Prostate gland (tissue), 2 donors: ENCODE data around the gene ANO10. TPM values are rescaled to one million over a fixed set of nuclear protein-coding genes. Genes with fewer than 3 reads are reported as not detected.

Source experiments
- DNase-seq: peaks from one replicate; pipeline ENCODE4 v3.0.0-alpha.2; 2019; ENCODE audit warnings: low spot score
- H3K27ac ChIP-seq, 2 donors: fragments of 200-600 bp; sonication (generic); 2 replicates each; pipeline ENCODE4 v1.5.1; 2017 to 2019
- H3K27me3 ChIP-seq: fragments of 200-600 bp; sonication (generic); replicated peaks from 2 replicates; pipeline ENCODE4 v1.5.1; 2019; ENCODE audit not compliant: insufficient read depth
- H3K36me3 ChIP-seq, 2 donors: fragments of 200-600 bp; sonication (generic); 1 replicate in 1 of 2; 2 replicates in 1 of 2; pipeline versions ENCODE4 v1.5.1 to v1.8.1; 2017 to 2019
- H3K4me1 ChIP-seq: fragments of 200-600 bp; sonication (generic); replicated peaks from 2 replicates; pipeline ENCODE4 v1.5.1; 2019
- H3K4me3 ChIP-seq, 2 donors: fragments of 200-600 bp; sonication (generic); 2 replicates each; pipeline ENCODE4 v1.5.1; 2017 to 2019
- H3K9me3 ChIP-seq: fragments of 200-600 bp; sonication (generic); 2 replicates; pipeline ENCODE4 v1.5.1; 2017
- CTCF ChIP-seq, 4 experiments: fragments of 200-600 bp in 2 of 4; fragments of 450-650 bp in 2 of 4; sonication (generic) in 2 of 4; IDR thresholded peaks; 1 replicate in 3 of 4; 2 replicates in 1 of 4; pipeline ENCODE4 v1.5.1; 2016 to 2019; ENCODE audit warnings: antibody characterized with exemption in 4 of 4, mild to moderate bottlenecking in 2 of 4, moderate library complexity in 2 of 4
- POLR2A ChIP-seq: fragments of 450-650 bp; IDR thresholded peaks from one replicate; pipeline ENCODE4 v1.6.1; 2016; ENCODE audit warnings: antibody characterized with exemption, mild to moderate bottlenecking
- POLR2AphosphoS5 ChIP-seq: sonication (generic); formaldehyde crosslinking; IDR thresholded peaks from one replicate; pipeline ENCODE4 v1.6.1; 2017; ENCODE audit warnings: antibody characterized with exemption
- WGBS: methylation state at CpG from one replicate; pipeline ENCODE4 v1.1.5; 2018; 5-methylcytosine and 5-hydroxymethylcytosine counted together
- intact Hi-C: fragments of 100-400 bp; cut with DNase I; formaldehyde crosslinking; loops from one replicate; pipeline ENCODE4 v1.14.2; 2022
- total RNA-seq, 2 donors: library from RNA; depleted of rRNA; stranded (reverse); fragments of >200 nt; gene quantifications; one replicate each; pipeline ENCODE4 v1.1.0, GENCODE V29; 2016

Gene ANO10
- total RNA-seq, 2 donors from 2014 or later: 12.4 to 17.7 TPM

GRCh38 chr3:43366481-43366880 lies 255.3 kb downstream of the ANO10 start:
- no peaks in the 10 kb centered on the region for H3K4me1 ChIP-seq
- H3K4me3 ChIP-seq: no peak overlapping the region
- no peaks in the 10 kb centered on the region for H3K9me3 ChIP-seq
- TF ChIP-seq POLR2AphosphoS5 (no peak), POLR2A (no peak), CTCF (IDR thresholded peaks at IDR 0.05) (no peak)
- intact Hi-C loops: no loop called here
- 41% methylated on average over 11 of the region's 11 CpGs for WGBS
- DNase-seq: no peak
- H3K27ac ChIP-seq: no peak overlapping the region
- no peaks in the 10 kb centered on the region for H3K36me3 ChIP-seq
- H3K27me3 ChIP-seq: no peaks in the 10 kb centered on the region

- no peak for DNase-seq
- H3K36me3 ChIP-seq: no peaks in the 10 kb centered on the region
- intact Hi-C loops: no loop called here
- WGBS: 97% methylated on average over 12 of the region's 12 CpGs
- no peak for TF ChIP-seq CTCF (IDR thresholded peaks at IDR 0.05)
- TF ChIP-seq POLR2AphosphoS5: no peak
- no peak for TF ChIP-seq POLR2A
- H3K9me3 ChIP-seq: no peaks in the 10 kb centered on the region
- H3K4me3 ChIP-seq: no peak overlapping the region
- no peaks in the 10 kb centered on the region for H3K4me1 ChIP-seq
- no peak overlapping the region for H3K27ac ChIP-seq
- H3K27me3 ChIP-seq: no peaks in the 10 kb centered on the region
These were observed 256.1 kb downstream of the ANO10 start for GRCh38 chr3:43365601-43366305.

- Histone ChIP-seq H3K27ac (no peak overlapping the region), H3K27me3 (no peaks in the 10 kb centered on the region), H3K9me3 (no peaks in the 10 kb centered on the region), H3K36me3 (no peaks in the 10 kb centered on the region), H3K4me1 (no peaks in the 10 kb centered on the region), H3K4me3 (no peak overlapping the region)
- intact Hi-C loops: no loop called here
- no peak for TF ChIP-seq POLR2A
- TF ChIP-seq POLR2AphosphoS5: no peak
- 98% methylated on average over 14 of the region's 14 CpGs for WGBS
- no peak for DNase-seq
These were observed 256.9 kb downstream of the ANO10 start for GRCh38 chr3:43364926-43365325.

- no peak overlapping the region for H3K27ac ChIP-seq
- H3K36me3 ChIP-seq: no peaks in the 10 kb centered on the region
- DNase-seq: no peak
- H3K9me3 ChIP-seq: no peaks in the 10 kb centered on the region
- intact Hi-C loops: no loop called here
- H3K4me1 ChIP-seq: no peaks in the 10 kb centered on the region
- no peak overlapping the region for H3K4me3 ChIP-seq
- TF ChIP-seq POLR2A (no peak), CTCF (IDR thresholded peaks at IDR 0.05) (no peak), POLR2AphosphoS5 (no peak)
- 97% methylated on average over 13 of the region's 14 CpGs for WGBS
- H3K27me3 ChIP-seq: no peaks in the 10 kb centered on the region
These were observed 257.3 kb downstream of the ANO10 start for GRCh38 chr3:43364494-43364893.

GRCh38 chr3:43363621-43364266 lies 258.1 kb downstream of the ANO10 start:
- Histone ChIP-seq H3K36me3 (no peaks in the 10 kb centered on the region), H3K9me3 (no peaks in the 10 kb centered on the region), H3K27me3 (no peaks in the 10 kb centered on the region), H3K4me3 (no peak overlapping the region), H3K4me1 (no peaks in the 10 kb centered on the region), H3K27ac (no peak overlapping the region)
- TF ChIP-seq POLR2A: no peak
- no peak for TF ChIP-seq CTCF (IDR thresholded peaks at IDR 0.05)
- no peak for TF ChIP-seq POLR2AphosphoS5
- intact Hi-C loops: no loop called here
- WGBS: 74% methylated on average over 25 of the region's 26 CpGs
- no peak for DNase-seq
